A673 (cell line): ENCODE measurements around the gene RBP3. TPM values are rescaled to one million over a fixed set of nuclear protein-coding genes. Genes with fewer than 3 reads are reported as not detected.

Experiments
- BruUV-seq: library from RNA; stranded (reverse); fragments of 400-500 nt; replicated peaks from 2 replicates; lab custom pipeline; 2021; lab: Mats Ljungman, UMichigan
- CTCF ChIA-PET: fragments of 300-600 bp; sonication (Branson Sonifier 250); formaldehyde crosslinking; loops from one replicate; lab custom pipeline; 2022; ENCODE audit warnings: antibody characterized with exemption; lab: Charles Lee
- POLR2A ChIA-PET: fragments of 300-600 bp; sonication (Branson Sonifier 250); formaldehyde crosslinking; loops from one replicate; lab custom pipeline; 2022; ENCODE audit warnings: antibody characterized with exemption; ENCODE audit not compliant: low non-redundant PET; lab: Charles Lee
- DNase-seq: peaks from one replicate; pipeline ENCODE4 v3.0.0-alpha.2; 2015; ENCODE audit warnings: low spot score
- H3K27ac ChIP-seq: fragments of 200-600 bp; sonication (generic); 2 replicates; pipeline ENCODE4 v1.5.1; 2016; ENCODE audit warnings: mixed run types, low read depth, mild to moderate bottlenecking, mixed read lengths, antibody characterized with exemption, low read length; ENCODE audit not compliant: poor library complexity, severe bottlenecking
- H3K27me3 ChIP-seq: fragments of 200-600 bp; sonication (generic); replicated peaks from 2 replicates; pipeline ENCODE4 v1.6.1; 2017; ENCODE audit warnings: mixed run types, low read depth, mild to moderate bottlenecking, mixed read lengths, antibody characterized with exemption, low read length; ENCODE audit not compliant: insufficient read depth, poor library complexity
- H3K36me3 ChIP-seq: fragments of 200-600 bp; sonication (generic); 2 replicates; pipeline ENCODE4 v1.6.1; 2016; ENCODE audit warnings: mixed run types, mild to moderate bottlenecking, mixed read lengths, antibody characterized with exemption, low read length; ENCODE audit not compliant: insufficient read depth, poor library complexity, severe bottlenecking
- H3K4me1 ChIP-seq: fragments of 200-600 bp; sonication (generic); 2 replicates; pipeline ENCODE4 v1.6.1; 2017; ENCODE audit warnings: mixed run types, mild to moderate bottlenecking, mixed read lengths, antibody characterized with exemption, low read length; ENCODE audit not compliant: insufficient read depth, poor library complexity, severe bottlenecking
- H3K4me3 ChIP-seq: fragments of 200-600 bp; sonication (generic); 2 replicates; pipeline ENCODE4 v1.5.1; 2016; ENCODE audit warnings: low read depth, mixed run types, mild to moderate bottlenecking, mixed read lengths, low read length; ENCODE audit not compliant: poor library complexity, severe bottlenecking
- H3K9me3 ChIP-seq: fragments of 200-600 bp; sonication (generic); 2 replicates; pipeline ENCODE4 v1.6.1; 2016; ENCODE audit warnings: mixed run types, low read depth, mild to moderate bottlenecking, mixed read lengths, antibody characterized with exemption, low read length; ENCODE audit not compliant: poor library complexity, severe bottlenecking
- EZH2 ChIP-seq: fragments of 200-600 bp; sonication (generic); IDR thresholded peaks from 2 replicates; pipeline ENCODE4 v1.6.1; 2017; ENCODE audit warnings: borderline replicate concordance, low read depth, mild to moderate bottlenecking, mixed read lengths, antibody characterized with exemption, low read length; ENCODE audit not compliant: poor library complexity, severe bottlenecking
- intact Hi-C: fragments of 100-400 bp; cut with micrococcal nuclease; formaldehyde crosslinking; loops from one replicate; pipeline ENCODE4 v1.10.0; 2022; ENCODE audit not compliant: unreplicated experiment
- total RNA-seq: library from RNA; stranded (reverse); gene quantifications from 2 replicates; pipeline ENCODE4 v1.2.3, GENCODE V29; 2021
- TF ChIP-seq, protein P1 (sequence below): fragments of 300-800, 200-600 bp; sonication (generic); conservative IDR thresholded peaks from 2 replicates; pipeline ENCODE4 v1.5.1; 2017; ENCODE audit warnings: low read depth, mild to moderate bottlenecking, antibody characterized with exemption, low read length, moderate library complexity, mixed read lengths

Gene RBP3
- total RNA-seq, 1 experiment from 2014 or later: not detected

DNA sequence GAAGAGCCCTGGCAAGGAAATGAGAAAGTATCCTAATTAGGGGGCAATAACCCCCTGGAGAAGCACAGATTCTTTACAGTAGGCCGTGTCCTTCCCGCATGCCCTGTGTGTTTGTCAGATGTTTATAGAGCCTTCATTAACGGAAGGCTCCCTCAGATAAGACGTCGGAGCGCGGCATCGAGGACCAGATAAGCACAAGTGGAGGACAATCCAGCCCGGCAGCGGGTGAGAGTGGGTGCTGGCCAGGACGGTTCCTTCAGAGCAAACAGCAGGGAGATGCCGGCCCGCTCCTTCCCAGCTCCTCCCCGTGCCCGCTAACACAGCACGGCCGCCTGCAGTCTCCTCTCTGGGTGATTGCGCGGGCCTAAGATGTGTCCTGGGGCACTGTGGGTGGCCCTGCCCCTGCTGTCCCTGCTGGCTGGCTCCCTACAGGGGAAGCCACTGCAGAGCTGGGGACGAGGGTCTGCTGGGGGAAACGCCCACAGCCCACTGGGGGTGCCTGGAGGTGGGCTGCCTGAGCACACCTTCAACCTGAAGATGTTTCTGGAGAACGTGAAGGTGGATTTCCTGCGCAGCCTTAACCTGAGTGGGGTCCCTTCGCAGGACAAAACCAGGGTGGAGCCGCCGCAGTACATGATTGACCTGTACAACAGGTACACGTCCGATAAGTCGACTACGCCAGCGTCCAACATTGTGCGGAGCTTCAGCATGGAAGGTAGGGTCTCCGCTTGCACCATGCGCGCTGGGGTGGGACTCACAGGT lies 25.7 kb upstream of the RBP3 start, which contains the start of gene GDF2:
Gene GDF2 (plus strand): TSS at position 155 of the 762 bp plus-strand sequence. CDS start 215 bp downstream, at position 370.
- no peaks in the 10 kb centered on the region for H3K27me3 ChIP-seq
- CTCF ChIA-PET: no interaction called here
- POLR2A ChIA-PET: no interaction called here
- TF ChIP-seq, protein P1, sequence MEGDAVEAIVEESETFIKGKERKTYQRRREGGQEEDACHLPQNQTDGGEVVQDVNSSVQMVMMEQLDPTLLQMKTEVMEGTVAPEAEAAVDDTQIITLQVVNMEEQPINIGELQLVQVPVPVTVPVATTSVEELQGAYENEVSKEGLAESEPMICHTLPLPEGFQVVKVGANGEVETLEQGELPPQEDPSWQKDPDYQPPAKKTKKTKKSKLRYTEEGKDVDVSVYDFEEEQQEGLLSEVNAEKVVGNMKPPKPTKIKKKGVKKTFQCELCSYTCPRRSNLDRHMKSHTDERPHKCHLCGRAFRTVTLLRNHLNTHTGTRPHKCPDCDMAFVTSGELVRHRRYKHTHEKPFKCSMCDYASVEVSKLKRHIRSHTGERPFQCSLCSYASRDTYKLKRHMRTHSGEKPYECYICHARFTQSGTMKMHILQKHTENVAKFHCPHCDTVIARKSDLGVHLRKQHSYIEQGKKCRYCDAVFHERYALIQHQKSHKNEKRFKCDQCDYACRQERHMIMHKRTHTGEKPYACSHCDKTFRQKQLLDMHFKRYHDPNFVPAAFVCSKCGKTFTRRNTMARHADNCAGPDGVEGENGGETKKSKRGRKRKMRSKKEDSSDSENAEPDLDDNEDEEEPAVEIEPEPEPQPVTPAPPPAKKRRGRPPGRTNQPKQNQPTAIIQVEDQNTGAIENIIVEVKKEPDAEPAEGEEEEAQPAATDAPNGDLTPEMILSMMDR: no peak
- TF ChIP-seq EZH2: no peak
- no peak within 1 kb of the TSS for H3K4me3 ChIP-seq
- BruUV-seq: no TSS peak
- intact Hi-C loops: no loop called here
- H3K9me3 ChIP-seq: no peaks in the 10 kb centered on the region
- no peaks in the 10 kb centered on the region for H3K36me3 ChIP-seq
- no peaks in the 10 kb centered on the region for H3K4me1 ChIP-seq
- H3K27ac ChIP-seq: no peak within 1 kb of the TSS
- no peak for DNase-seq

DNA sequence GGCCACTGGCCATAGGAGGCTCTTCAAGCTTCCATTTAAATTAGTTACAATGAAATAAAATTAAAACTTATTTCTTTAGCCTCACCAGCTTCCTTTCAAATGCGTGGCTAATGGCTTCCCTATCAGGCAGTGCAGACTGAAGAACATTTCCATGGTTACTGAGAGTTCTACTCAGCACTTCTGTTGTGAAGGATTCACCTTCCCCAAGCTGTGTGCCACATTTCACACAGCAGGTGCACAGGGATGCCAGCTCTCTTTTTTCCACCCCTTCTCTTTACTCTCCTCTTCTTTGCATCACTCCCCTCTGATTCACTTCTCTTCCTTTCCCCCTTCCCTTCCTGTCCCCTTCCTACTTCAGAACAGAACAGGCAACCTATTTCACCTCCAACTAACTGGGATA lies 25.1 kb upstream of the RBP3 start:
- Histone ChIP-seq H3K9me3 (no peaks in the 10 kb centered on the region), H3K36me3 (no peaks in the 10 kb centered on the region), H3K4me3 (no peak overlapping the region), H3K27me3 (no peaks in the 10 kb centered on the region), H3K27ac (no peak overlapping the region), H3K4me1 (no peaks in the 10 kb centered on the region)
- BruUV-seq: no TSS peak
- TF ChIP-seq EZH2: no peak
- TF ChIP-seq, protein P1: no peak
- intact Hi-C loops: no loop called here
- no peak for DNase-seq
- ChIA-PET POLR2A (no interaction called here), CTCF (no interaction called here)

DNA sequence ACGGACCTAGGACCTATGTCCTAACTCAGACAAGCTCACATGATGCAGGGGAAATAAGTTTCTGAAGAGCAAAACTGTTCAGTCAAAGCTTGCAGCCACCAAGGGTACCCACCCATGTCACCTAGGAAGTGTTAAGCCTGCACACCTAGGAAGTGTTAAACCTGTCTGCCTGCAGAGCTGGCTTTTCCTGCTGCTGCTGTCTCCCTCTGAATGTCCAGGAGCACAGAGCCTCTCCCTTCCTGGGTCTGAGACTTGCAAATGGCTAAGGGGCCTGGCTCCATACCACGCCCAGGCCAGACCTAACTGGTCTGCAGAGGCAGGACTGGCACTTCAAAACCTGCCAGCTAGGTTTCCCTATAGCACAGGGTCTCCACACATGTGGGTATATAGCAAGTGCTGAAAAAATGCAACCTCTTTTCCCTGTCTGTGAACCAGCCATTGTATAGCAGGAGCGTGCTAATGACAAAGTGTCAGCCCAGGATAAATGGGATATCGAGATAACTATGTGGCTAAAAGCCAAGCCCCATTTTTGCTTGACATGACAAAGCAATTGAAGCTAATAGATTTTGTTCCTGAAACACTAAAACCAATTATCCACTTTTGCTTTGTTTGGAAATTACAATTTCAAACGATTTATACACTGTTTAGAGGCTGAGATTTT lies 24.4 kb upstream of the RBP3 start:
- Histone ChIP-seq H3K4me1 (no peaks in the 10 kb centered on the region), H3K9me3 (no peaks in the 10 kb centered on the region), H3K27me3 (no peaks in the 10 kb centered on the region), H3K36me3 (no peaks in the 10 kb centered on the region), H3K4me3 (no peak overlapping the region), H3K27ac (no peak overlapping the region)
- ChIA-PET CTCF (no interaction called here), POLR2A (no interaction called here)
- no TSS peak for BruUV-seq
- intact Hi-C loops: no loop called here
- DNase-seq: no peak
- TF ChIP-seq, protein P1: no peak
- no peak for TF ChIP-seq EZH2
